ENCODE measurements around the gene MOCS1. TPM values are rescaled to one million over a fixed set of nuclear protein-coding genes. Genes with fewer than 3 reads are reported as not detected.

The MOCS1 gene
- total and polyA plus RNA-seq, 9 of the 15 experiments (the other 6 are each of a cell fraction or from before 2014, with no cell fraction given) = 0.69 to 12.7 (median 8.7) TPM

DNA sequence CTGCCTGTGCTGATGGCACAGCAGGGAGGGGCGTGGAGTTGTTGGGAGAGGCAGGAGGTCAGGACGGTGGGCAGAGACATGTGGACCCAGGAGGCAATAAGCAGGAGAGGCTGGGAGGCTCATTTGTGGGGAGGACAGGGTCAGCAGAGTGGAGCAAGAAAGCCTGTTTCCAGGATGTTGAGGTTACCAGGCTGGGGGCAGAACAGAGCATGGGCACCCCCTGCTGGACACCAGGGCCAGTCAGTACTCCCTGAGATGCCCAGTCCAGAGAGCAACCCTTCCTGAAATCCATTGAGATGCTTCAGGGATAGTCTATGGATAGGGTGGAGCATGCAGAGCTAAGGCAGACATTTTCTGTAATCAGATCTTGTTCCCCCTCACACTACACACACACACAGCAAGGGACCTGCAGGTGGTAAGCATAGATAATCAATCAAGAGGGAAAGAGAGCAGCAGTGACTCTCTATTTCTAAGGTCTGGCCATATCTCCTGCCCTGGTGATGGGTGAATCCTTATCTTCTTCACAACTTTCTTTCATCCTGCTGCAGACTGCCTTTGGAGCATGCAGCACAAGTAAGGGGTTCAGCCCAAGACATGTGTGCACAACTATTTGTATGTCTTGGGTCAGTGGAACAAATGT lies 41.7 kb downstream of the MOCS1 start (continued):
- TF ChIP-seq, protein P1, sequence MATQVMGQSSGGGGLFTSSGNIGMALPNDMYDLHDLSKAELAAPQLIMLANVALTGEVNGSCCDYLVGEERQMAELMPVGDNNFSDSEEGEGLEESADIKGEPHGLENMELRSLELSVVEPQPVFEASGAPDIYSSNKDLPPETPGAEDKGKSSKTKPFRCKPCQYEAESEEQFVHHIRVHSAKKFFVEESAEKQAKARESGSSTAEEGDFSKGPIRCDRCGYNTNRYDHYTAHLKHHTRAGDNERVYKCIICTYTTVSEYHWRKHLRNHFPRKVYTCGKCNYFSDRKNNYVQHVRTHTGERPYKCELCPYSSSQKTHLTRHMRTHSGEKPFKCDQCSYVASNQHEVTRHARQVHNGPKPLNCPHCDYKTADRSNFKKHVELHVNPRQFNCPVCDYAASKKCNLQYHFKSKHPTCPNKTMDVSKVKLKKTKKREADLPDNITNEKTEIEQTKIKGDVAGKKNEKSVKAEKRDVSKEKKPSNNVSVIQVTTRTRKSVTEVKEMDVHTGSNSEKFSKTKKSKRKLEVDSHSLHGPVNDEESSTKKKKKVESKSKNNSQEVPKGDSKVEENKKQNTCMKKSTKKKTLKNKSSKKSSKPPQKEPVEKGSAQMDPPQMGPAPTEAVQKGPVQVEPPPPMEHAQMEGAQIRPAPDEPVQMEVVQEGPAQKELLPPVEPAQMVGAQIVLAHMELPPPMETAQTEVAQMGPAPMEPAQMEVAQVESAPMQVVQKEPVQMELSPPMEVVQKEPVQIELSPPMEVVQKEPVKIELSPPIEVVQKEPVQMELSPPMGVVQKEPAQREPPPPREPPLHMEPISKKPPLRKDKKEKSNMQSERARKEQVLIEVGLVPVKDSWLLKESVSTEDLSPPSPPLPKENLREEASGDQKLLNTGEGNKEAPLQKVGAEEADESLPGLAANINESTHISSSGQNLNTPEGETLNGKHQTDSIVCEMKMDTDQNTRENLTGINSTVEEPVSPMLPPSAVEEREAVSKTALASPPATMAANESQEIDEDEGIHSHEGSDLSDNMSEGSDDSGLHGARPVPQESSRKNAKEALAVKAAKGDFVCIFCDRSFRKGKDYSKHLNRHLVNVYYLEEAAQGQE (IDR thresholded peaks at IDR 0.05; ENCODE audit: borderline replicate concordance) = peak; percentile 40; the same call in 1 of the 2 replicates
- TF ChIP-seq, protein P1 (CRISPR knock-in tag; IDR thresholded peaks at IDR 0.05; ENCODE audit: low read depth) = no peak
- TF ChIP-seq MTF1 (CRISPR knock-in tag; IDR thresholded peaks at IDR 0.05; ENCODE audit: borderline replicate concordance) = no peak
- TF ChIP-seq, protein P2, sequence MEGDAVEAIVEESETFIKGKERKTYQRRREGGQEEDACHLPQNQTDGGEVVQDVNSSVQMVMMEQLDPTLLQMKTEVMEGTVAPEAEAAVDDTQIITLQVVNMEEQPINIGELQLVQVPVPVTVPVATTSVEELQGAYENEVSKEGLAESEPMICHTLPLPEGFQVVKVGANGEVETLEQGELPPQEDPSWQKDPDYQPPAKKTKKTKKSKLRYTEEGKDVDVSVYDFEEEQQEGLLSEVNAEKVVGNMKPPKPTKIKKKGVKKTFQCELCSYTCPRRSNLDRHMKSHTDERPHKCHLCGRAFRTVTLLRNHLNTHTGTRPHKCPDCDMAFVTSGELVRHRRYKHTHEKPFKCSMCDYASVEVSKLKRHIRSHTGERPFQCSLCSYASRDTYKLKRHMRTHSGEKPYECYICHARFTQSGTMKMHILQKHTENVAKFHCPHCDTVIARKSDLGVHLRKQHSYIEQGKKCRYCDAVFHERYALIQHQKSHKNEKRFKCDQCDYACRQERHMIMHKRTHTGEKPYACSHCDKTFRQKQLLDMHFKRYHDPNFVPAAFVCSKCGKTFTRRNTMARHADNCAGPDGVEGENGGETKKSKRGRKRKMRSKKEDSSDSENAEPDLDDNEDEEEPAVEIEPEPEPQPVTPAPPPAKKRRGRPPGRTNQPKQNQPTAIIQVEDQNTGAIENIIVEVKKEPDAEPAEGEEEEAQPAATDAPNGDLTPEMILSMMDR (IDR thresholded peaks at IDR 0.05 in 2 of 3, conservative IDR thresholded peaks at IDR 0.05 in 1 of 3; ENCODE audit: insufficient read depth in 2 of 3, low read depth in 1 of 3, low read length in 3 of 3) = peak; percentile 57 to 76 (median 70)
- TF ChIP-seq CBFA2T3 (IDR thresholded peaks at IDR 0.05) = peak; percentile 59
- TF ChIP-seq NCOR1 (IDR thresholded peaks at IDR 0.05) = peak; percentile 27; the same call in 1 of the 2 replicates
- TF ChIP-seq ZNF239 (CRISPR knock-in tag; IDR thresholded peaks at IDR 0.05) = no peak
